Parathyroid adenoma (tissue), 2 donors: ENCODE data around the gene ME2.

Experiments used
- H2AFZ ChIP-seq: fragments of 300-600 bp; sonication (generic); one replicate; pipeline ENCODE4 v1.7.0; 2017; ENCODE audit warnings: antibody characterized with exemption, mild to moderate bottlenecking
- H3K27ac ChIP-seq: fragments of 300-600 bp; sonication (generic); one replicate; pipeline ENCODE4 v1.7.0; 2017
- H3K27me3 ChIP-seq: fragments of 300-600 bp; sonication (generic); one replicate; pipeline ENCODE4 v1.7.0; 2017; ENCODE audit warnings: low read length; ENCODE audit not compliant: control insufficient read depth, insufficient read depth
- H3K36me3 ChIP-seq: fragments of 300-600 bp; sonication (generic); one replicate; pipeline ENCODE4 v1.7.0; 2017; ENCODE audit warnings: low read length; ENCODE audit not compliant: control insufficient read depth, insufficient read depth
- H3K4me1 ChIP-seq: fragments of 300-600 bp; sonication (generic); one replicate; pipeline ENCODE4 v1.7.0; 2017; ENCODE audit warnings: control low read depth
- H3K4me2 ChIP-seq: fragments of 300-600 bp; sonication (generic); one replicate; pipeline ENCODE4 v1.7.0; 2017; ENCODE audit warnings: low read length
- H3K4me3 ChIP-seq: fragments of 300-600 bp; sonication (generic); one replicate; pipeline ENCODE4 v1.7.0; 2017; ENCODE audit warnings: low read depth, low read length
- H3K79me2 ChIP-seq: fragments of 300-600 bp; sonication (generic); one replicate; pipeline ENCODE4 v1.7.0; 2017; ENCODE audit warnings: control low read depth
- H3K9ac ChIP-seq: fragments of 300-600 bp; sonication (generic); one replicate; pipeline ENCODE4 v1.7.0; 2017; ENCODE audit warnings: mild to moderate bottlenecking
- H3K9me3 ChIP-seq: fragments of 300-600 bp; sonication (generic); one replicate; pipeline ENCODE4 v1.7.0; 2017; ENCODE audit warnings: low read length; ENCODE audit not compliant: control insufficient read depth
- CTCF ChIP-seq: fragments of 300-600 bp; sonication (generic); IDR thresholded peaks from one replicate; pipeline ENCODE4 v1.7.0; 2017; ENCODE audit warnings: antibody characterized with exemption, mild to moderate bottlenecking
- donor health status: primary hyperparathyroidism.

ME2 gene

GRCh38 chr18:50844960-50845359, 34.0 kb upstream of the ME2 start:
- no peaks in the 10 kb centered on the region for H3K9me3 ChIP-seq
- H2AFZ ChIP-seq: no peak overlapping the region
- no peak for TF ChIP-seq CTCF
- no peaks in the 10 kb centered on the region for H3K79me2 ChIP-seq
- H3K27me3 ChIP-seq: no peaks in the 10 kb centered on the region
- H3K4me1 ChIP-seq: no peaks in the 10 kb centered on the region
- H3K27ac ChIP-seq: no peak overlapping the region
- no peaks in the 10 kb centered on the region for H3K36me3 ChIP-seq
- no peak overlapping the region for H3K4me3 ChIP-seq
- no peak overlapping the region for H3K4me2 ChIP-seq
- H3K9ac ChIP-seq: no peak overlapping the region

GRCh38 chr18:50847192-50847591, 31.7 kb upstream of the ME2 start:
- no peaks in the 10 kb centered on the region for H3K9me3 ChIP-seq
- no peaks in the 10 kb centered on the region for H3K36me3 ChIP-seq
- H3K79me2 ChIP-seq: no peaks in the 10 kb centered on the region
- H2AFZ ChIP-seq: no peak overlapping the region
- no peak for TF ChIP-seq CTCF
- no peak overlapping the region for H3K9ac ChIP-seq
- no peaks in the 10 kb centered on the region for H3K27me3 ChIP-seq
- no peaks in the 10 kb centered on the region for H3K4me1 ChIP-seq
- no peak overlapping the region for H3K4me2 ChIP-seq
- H3K27ac ChIP-seq: no peak overlapping the region
- H3K4me3 ChIP-seq: no peak overlapping the region

GRCh38 chr18:50848061-50848551, 30.8 kb upstream of the ME2 start:
- H3K27ac ChIP-seq: no peak overlapping the region
- TF ChIP-seq CTCF: no peak
- H3K9me3 ChIP-seq: no peaks in the 10 kb centered on the region
- H3K9ac ChIP-seq: no peak overlapping the region
- no peak overlapping the region for H3K4me3 ChIP-seq
- no peaks in the 10 kb centered on the region for H3K36me3 ChIP-seq
- H3K4me2 ChIP-seq: no peak overlapping the region
- H3K27me3 ChIP-seq: no peaks in the 10 kb centered on the region
- H3K79me2 ChIP-seq: no peaks in the 10 kb centered on the region
- no peaks in the 10 kb centered on the region for H3K4me1 ChIP-seq
- no peak overlapping the region for H2AFZ ChIP-seq

- H2AFZ ChIP-seq: no peak overlapping the region
- H3K9me3 ChIP-seq: no peaks in the 10 kb centered on the region
- H3K79me2 ChIP-seq: no peaks in the 10 kb centered on the region
- no peak overlapping the region for H3K4me2 ChIP-seq
- H3K36me3 ChIP-seq: no peaks in the 10 kb centered on the region
- no peak overlapping the region for H3K4me3 ChIP-seq
- no peak for TF ChIP-seq CTCF
- H3K27ac ChIP-seq: no peak overlapping the region
- H3K27me3 ChIP-seq: no peaks in the 10 kb centered on the region
- no peak overlapping the region for H3K9ac ChIP-seq
- H3K4me1 ChIP-seq: no peaks in the 10 kb centered on the region
Observed at GRCh38 chr18:50848991-50849390, 29.9 kb upstream of the ME2 start.

GRCh38 chr18:50849419-50849821, 29.5 kb upstream of the ME2 start:
- no peak for TF ChIP-seq CTCF
- no peak overlapping the region for H3K27ac ChIP-seq
- no peak overlapping the region for H2AFZ ChIP-seq
- H3K4me2 ChIP-seq: no peak overlapping the region
- no peaks in the 10 kb centered on the region for H3K9me3 ChIP-seq
- no peaks in the 10 kb centered on the region for H3K4me1 ChIP-seq
- H3K4me3 ChIP-seq: no peak overlapping the region
- no peaks in the 10 kb centered on the region for H3K27me3 ChIP-seq
- H3K36me3 ChIP-seq: no peaks in the 10 kb centered on the region
- H3K79me2 ChIP-seq: no peaks in the 10 kb centered on the region
- no peak overlapping the region for H3K9ac ChIP-seq
